ENCODE measurements around the gene CNTNAP5. TPM values are rescaled to one million over a fixed set of nuclear protein-coding genes. Genes with fewer than 3 reads are reported as not detected.

Gene CNTNAP5
- total RNA-seq, 1 experiment from 2014 or later = not detected

DNA sequence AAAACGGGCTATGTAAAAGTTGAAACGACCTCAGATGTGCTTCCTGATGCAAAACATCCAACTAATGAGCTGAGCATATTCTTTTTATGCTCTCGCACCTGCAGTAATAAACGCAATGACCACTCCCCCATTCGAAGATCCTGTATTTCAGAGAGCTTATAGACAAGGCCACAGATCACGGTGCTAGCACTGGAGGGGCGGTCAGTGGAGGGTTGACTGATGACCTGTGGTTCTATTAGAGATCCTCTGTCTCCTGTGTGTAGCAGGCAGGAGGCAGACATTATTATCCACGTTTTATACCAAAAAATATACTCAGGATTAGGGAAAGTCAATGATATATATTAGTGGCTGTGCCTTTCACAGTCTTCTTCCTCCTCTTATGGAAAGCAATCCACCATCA is 457.0 kb downstream of the CNTNAP5 start:
- DNase-seq (ENCODE audit: unreplicated experiment) = no peak
- H3K27me3 Mint-ChIP-seq (ENCODE audit: insufficient read depth, unreplicated experiment) = no peaks in the 10 kb centered on the region
- ChIA-PET CTCF (interaction anchor here (0.6 kb wide), 1 partner anchor 233 kb away, joined by 3 read pairs; no protein-coding TSS in a partner anchor), POLR2A (no interaction called here)
- no peak overlapping the region for H3K27ac Mint-ChIP-seq (ENCODE audit: low read depth, unreplicated experiment)
- no TSS peak for BruUV-seq (replicated peaks)
- no peak overlapping the region for H3K4me3 Mint-ChIP-seq (ENCODE audit: unreplicated experiment)
- TF ChIP-seq, protein P1, sequence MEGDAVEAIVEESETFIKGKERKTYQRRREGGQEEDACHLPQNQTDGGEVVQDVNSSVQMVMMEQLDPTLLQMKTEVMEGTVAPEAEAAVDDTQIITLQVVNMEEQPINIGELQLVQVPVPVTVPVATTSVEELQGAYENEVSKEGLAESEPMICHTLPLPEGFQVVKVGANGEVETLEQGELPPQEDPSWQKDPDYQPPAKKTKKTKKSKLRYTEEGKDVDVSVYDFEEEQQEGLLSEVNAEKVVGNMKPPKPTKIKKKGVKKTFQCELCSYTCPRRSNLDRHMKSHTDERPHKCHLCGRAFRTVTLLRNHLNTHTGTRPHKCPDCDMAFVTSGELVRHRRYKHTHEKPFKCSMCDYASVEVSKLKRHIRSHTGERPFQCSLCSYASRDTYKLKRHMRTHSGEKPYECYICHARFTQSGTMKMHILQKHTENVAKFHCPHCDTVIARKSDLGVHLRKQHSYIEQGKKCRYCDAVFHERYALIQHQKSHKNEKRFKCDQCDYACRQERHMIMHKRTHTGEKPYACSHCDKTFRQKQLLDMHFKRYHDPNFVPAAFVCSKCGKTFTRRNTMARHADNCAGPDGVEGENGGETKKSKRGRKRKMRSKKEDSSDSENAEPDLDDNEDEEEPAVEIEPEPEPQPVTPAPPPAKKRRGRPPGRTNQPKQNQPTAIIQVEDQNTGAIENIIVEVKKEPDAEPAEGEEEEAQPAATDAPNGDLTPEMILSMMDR (IDR thresholded peaks at IDR 0.05; ENCODE audit: unreplicated experiment) = no peak
- H3K9me3 Mint-ChIP-seq (ENCODE audit: unreplicated experiment) = no peaks in the 10 kb centered on the region
- intact Hi-C loops (cut with micrococcal nuclease) = no loop called here
- no peaks in the 10 kb centered on the region for H3K36me3 Mint-ChIP-seq (ENCODE audit: insufficient read depth, unreplicated experiment)
- peaks cover 6% of the 10 kb centered on the region for H3K4me1 Mint-ChIP-seq (ENCODE audit: insufficient read depth, unreplicated experiment)

DNA sequence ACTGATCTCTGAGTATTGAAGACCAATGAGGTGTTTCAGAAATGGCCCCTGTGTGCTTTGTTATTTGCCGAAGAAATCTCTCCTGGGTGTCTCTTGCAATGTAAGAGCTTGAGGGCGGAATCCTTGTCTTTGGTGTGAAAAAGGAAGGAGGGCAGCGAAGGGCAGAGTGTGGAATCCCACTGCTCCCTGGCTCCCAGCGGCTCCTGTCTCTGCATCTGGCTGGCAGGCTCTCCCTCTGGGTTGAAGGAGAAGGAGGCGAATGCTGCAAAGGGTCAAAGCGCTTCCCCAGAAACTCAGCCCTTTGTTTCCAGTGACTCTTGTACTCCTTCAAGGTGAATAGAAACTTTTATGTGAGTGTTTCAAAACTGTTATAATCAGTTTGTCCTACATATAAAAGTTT is 457.5 kb downstream of the CNTNAP5 start:
- no peak for DNase-seq (ENCODE audit: unreplicated experiment)
- ChIA-PET CTCF (interaction anchor here (0.6 kb wide), 1 partner anchor 233 kb away, joined by 3 read pairs; no protein-coding TSS in a partner anchor), POLR2A (no interaction called here)
- Mint-ChIP-seq H3K36me3 (ENCODE audit: insufficient read depth, unreplicated experiment) (no peaks in the 10 kb centered on the region), H3K27ac (ENCODE audit: low read depth, unreplicated experiment) (no peak overlapping the region), H3K9me3 (ENCODE audit: unreplicated experiment) (no peaks in the 10 kb centered on the region), H3K27me3 (ENCODE audit: insufficient read depth, unreplicated experiment) (no peaks in the 10 kb centered on the region), H3K4me1 (ENCODE audit: insufficient read depth, unreplicated experiment) (peaks cover 6% of the 10 kb centered on the region), H3K4me3 (ENCODE audit: unreplicated experiment) (no peak overlapping the region)
- TF ChIP-seq, protein P1 (IDR thresholded peaks at IDR 0.05; ENCODE audit: unreplicated experiment) = no peak
- BruUV-seq (replicated peaks) = no TSS peak
- intact Hi-C loops (cut with micrococcal nuclease) = no loop called here

DNA sequence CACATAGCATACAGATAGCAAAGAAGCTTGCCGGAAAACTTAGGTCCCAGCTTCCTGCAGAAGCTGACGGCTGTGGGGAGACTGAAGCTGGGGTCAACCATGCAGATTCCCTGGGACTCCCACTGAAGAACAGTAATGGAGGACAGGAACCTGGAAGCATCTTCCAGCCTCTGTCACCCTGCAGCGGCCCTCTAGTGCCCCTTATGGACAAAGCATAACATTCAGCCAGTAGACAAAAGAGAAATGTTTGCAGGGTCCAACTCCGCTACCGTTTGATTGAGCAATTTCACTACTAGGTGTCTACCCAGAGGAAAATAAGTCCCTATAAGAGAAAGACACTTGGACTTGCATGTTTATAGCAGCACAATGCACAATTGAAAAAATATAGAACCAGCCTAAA is 460.6 kb downstream of the CNTNAP5 start:
- intact Hi-C loops (cut with micrococcal nuclease) = no loop called here
- TF ChIP-seq, protein P1 (IDR thresholded peaks at IDR 0.05; ENCODE audit: unreplicated experiment) = no peak
- no TSS peak for BruUV-seq (replicated peaks)
- ChIA-PET CTCF (interaction anchor here (0.6 kb wide), 1 partner anchor 1296 kb away, joined by 3 read pairs; no protein-coding TSS in a partner anchor), POLR2A (no interaction called here)
- no peaks in the 10 kb centered on the region for H3K36me3 Mint-ChIP-seq (ENCODE audit: insufficient read depth, unreplicated experiment)
- DNase-seq (ENCODE audit: unreplicated experiment) = no peak
- H3K27me3 Mint-ChIP-seq (ENCODE audit: insufficient read depth, unreplicated experiment) = no peaks in the 10 kb centered on the region
- no peak overlapping the region for H3K4me3 Mint-ChIP-seq (ENCODE audit: unreplicated experiment)
- H3K9me3 Mint-ChIP-seq (ENCODE audit: unreplicated experiment) = no peaks in the 10 kb centered on the region
- peaks cover 2% of the 10 kb centered on the region for H3K4me1 Mint-ChIP-seq (ENCODE audit: insufficient read depth, unreplicated experiment)
- no peak overlapping the region for H3K27ac Mint-ChIP-seq (ENCODE audit: low read depth, unreplicated experiment)

DNA sequence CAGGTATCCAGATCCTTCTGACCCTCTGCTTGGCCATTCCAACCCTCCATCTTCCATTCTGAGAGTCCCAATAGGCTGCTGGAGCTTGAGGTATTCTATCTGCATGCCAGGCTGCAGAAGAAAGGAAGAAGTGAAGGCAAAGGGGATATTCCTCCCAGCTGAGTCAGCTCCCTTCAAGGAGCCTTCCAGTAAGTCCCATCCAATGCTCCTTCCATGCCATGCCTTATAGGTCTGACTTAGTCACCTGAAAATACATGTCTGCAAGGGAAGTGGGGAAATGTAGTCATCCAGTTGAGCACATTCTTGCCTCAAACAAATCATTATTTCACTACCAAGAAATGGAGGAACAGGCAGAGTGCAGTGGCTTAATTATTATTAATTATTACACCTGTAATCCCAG is 464.6 kb downstream of the CNTNAP5 start:
- ChIA-PET POLR2A (no interaction called here), CTCF (interaction anchor here (0.6 kb wide), 1 partner anchor 268 kb away, joined by 4 read pairs; no protein-coding TSS in a partner anchor)
- DNase-seq (ENCODE audit: unreplicated experiment) = no peak
- no TSS peak for BruUV-seq (replicated peaks)
- H3K4me3 Mint-ChIP-seq (ENCODE audit: unreplicated experiment) = no peak overlapping the region
- H3K27me3 Mint-ChIP-seq (ENCODE audit: insufficient read depth, unreplicated experiment) = no peaks in the 10 kb centered on the region
- TF ChIP-seq, protein P1 (IDR thresholded peaks at IDR 0.05; ENCODE audit: unreplicated experiment) = no peak
- no peaks in the 10 kb centered on the region for H3K9me3 Mint-ChIP-seq (ENCODE audit: unreplicated experiment)
- no peak overlapping the region for H3K27ac Mint-ChIP-seq (ENCODE audit: low read depth, unreplicated experiment)
- peaks cover 9% of the 10 kb centered on the region for H3K4me1 Mint-ChIP-seq (ENCODE audit: insufficient read depth, unreplicated experiment)
- H3K36me3 Mint-ChIP-seq (ENCODE audit: insufficient read depth, unreplicated experiment) = no peaks in the 10 kb centered on the region
- intact Hi-C loops (cut with micrococcal nuclease) = no loop called here
